HTR-8/SVneo (cell line): ENCODE measurements around the gene ACTR10.

Experiments used
- DNase-seq: peaks from one replicate; pipeline ENCODE4 v3.0.0; 2011; ENCODE audit warnings: low spot score, mixed read lengths; ENCODE audit not compliant: insufficient read length
- FAIRE-seq: peaks from 2 replicates; lab custom pipeline; 2011; peaks lifted over from hg19 to GRCh38; lab: Jason Lieb, UNC

ACTR10 gene

DNA sequence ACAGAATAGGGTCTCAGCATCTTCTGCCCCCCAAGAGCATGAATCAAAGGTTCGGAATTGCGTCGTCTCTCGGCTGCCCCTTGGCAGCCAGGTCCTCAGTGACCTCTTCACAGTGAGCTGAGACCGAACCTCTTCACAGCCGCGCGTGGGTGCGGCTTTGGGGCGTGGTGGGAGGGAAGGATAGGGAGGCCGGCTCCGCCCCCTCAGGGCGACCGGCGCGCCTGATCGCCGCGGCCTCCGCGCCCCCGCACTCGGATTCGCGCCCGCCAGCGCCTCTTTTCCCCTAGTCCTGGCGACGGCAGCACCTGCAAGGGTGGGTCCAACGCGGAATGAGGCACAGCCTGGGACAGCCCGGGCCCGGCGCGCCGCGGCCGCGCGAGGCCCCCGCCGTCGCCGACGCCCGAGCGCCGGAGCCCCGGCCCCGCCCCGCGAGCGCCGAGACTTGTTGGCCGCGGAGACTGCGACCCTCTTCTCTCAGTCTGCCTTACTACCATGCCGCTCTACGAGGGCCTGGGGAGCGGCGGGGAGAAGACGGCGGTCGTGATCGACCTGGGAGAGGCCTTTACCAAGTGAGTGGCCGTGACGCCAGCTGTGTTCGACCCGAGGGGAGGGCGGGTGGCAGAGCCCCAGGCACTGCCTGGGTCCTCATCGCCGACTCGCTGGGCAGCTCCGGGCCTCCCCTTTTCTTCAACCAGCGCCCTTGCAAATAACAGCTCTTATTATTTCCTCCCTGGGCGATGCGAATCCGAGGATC lies at the start of gene ACTR10:
Gene ACTR10 (plus strand): TSS at position 424 of the 754 bp plus-strand sequence. CDS start 69 bp downstream, at position 493.
- peak; percentile 100 for FAIRE-seq
- peak; percentile 99 for DNase-seq

GRCh38 chr14:58150243-58150805 lies 49.6 kb upstream of the ACTR10 start:
- FAIRE-seq = no peak
- DNase-seq = no peak

GRCh38 chr14:58151133-58152013 lies 48.6 kb upstream of the ACTR10 start:
- FAIRE-seq (no peak), DNase-seq (peak; percentile 60)

- DNase-seq (peak; percentile 97), FAIRE-seq (peak; percentile 99)
Observed at GRCh38 chr14:58152014-58152857, 47.7 kb upstream of the ACTR10 start, which contains the start of gene ARMH4. ARMH4 (minus strand) TSS chr14:58152213; CDS start chr14:58139358, 12,855 bp downstream.

GRCh38 chr14:58160561-58160960 lies 39.4 kb upstream of the ACTR10 start:
- FAIRE-seq = peak; percentile 80
- no peak for DNase-seq

DNA sequence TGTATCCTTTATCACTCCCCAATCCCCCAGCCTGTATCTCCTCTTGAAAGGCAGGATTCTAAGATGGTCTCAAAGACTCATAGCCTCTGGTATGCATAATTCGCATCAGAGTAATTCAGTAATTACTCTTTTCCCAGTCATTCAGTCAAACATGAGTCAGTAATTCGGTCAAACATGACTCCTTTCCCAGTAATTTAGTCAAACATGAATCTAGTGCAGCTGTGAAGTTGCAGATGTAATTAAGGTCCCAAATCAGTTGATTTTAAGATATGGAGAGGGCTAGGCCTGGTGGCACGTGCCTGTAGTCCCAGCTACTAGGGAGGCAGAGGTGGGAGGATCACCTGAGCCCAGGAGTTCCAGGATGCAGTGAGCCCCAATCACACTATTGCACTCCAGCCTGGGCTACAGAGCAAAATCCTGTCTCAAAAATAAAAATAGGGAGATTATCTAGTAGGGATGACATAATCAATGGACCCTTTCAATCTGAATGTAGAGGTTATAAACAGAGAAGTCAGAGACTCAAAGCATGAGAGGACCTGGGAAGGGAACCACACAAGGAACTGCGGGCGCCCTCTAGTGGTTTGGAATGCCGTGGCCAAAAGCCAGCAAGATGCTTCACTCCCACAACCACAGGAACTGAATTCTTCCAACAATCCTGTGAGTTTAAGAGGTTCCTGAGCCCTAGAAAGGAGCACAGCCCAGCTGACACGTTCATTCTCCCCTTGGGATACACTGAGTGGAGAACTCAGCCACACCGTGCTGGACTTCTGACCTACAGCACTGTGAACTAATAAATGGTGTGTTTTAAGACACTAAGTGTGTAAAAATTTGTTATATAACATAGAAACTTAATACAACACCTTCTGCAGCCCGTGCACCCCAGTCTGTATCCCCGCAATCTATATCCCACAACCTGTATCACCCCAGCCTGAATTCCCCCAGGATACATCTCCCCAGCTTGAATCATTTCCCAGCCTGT lies 33.7 kb upstream of the ACTR10 start:
- FAIRE-seq = peak; percentile 92
- peak; percentile 95 for DNase-seq

DNA sequence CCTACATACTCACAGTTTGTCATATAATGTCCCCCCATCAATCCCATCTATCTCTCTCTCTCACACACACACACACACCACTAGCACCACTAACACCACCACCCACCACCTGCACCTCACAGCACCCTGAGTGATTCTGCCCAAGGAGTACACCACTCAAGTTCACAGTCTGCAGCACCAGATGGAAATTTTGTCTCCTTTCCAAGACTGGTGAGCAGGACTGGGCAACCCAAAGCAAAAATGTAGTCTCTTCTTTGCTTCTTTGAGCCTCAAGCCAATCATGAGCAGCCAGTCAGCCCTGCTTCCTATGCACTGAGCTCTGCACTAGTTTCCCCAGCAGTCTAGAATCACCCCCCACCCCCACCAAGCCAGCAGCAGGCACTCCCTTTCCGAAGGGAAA lies 32.9 kb upstream of the ACTR10 start:
- FAIRE-seq (peak; percentile 92), DNase-seq (no peak)

- peak; percentile 49 for FAIRE-seq
Observed at GRCh38 chr14:58167891-58168290, 32.1 kb upstream of the ACTR10 start.

DNA sequence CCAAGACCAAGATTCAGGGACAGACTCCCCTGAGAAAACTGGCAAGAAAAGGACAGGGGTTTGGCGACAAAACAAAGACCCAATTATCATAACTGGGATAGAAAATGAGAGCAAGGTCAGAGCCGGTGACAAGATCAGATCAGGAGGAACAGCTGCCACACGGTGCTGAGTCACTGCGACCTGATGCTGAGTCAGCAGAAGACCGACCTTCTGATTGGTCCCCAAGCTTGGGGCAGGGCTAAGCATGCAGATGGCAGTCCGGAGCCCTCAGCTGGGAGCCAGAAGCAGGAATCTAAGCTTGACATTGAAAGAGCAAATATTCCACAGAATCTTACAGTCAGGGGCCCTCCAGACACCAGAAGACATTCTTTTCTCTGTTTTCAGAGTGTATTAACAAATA lies 28.9 kb upstream of the ACTR10 start:
- peak; percentile 99 for FAIRE-seq

More at GRCh38 chr14:58167891-58168290, 32.1 kb upstream of the ACTR10 start:
- no peak for DNase-seq

GRCh38 chr14:58177125-58177524 lies 22.8 kb upstream of the ACTR10 start:
- peak; percentile 9 for FAIRE-seq
- no peak for DNase-seq

More for the DNA sequence above, 28.9 kb upstream of the ACTR10 start:
- DNase-seq = peak; percentile 100

- peak; percentile 77 for FAIRE-seq
- DNase-seq = no peak
Observed at GRCh38 chr14:58189176-58189575, 10.8 kb upstream of the ACTR10 start.

GRCh38 chr14:58191763-58192601 lies 8.0 kb upstream of the ACTR10 start:
- FAIRE-seq (peak; percentile 91), DNase-seq (no peak)

GRCh38 chr14:58193542-58193941 lies 6.4 kb upstream of the ACTR10 start:
- no peak for FAIRE-seq

GRCh38 chr14:58196198-58196597 lies 3.8 kb upstream of the ACTR10 start:
- DNase-seq (no peak), FAIRE-seq (no peak)

More at GRCh38 chr14:58193542-58193941, 6.4 kb upstream of the ACTR10 start:
- DNase-seq = no peak

DNA sequence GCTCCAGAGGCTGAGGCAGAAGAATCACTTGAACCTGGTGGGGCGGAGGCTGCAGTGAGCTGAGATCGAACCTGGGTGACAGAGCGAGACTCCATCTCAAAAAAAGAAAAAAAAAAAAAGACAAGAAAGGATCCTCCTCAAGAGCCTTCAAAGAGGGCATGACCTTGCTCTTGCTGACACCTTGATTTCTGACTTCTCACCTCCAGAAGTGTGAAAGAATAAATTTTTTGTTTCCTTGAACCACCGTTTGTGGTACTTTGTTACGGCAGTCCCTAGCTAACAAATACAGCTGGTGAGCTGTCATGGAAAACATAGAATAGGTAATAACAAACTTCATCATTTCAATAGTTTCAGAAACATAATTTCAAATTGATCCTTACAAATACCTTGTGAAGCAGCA lies 1.9 kb upstream of the ACTR10 start:
- FAIRE-seq (peak; percentile 23), DNase-seq (no peak)

- FAIRE-seq = no peak
Observed at GRCh38 chr14:58200480-58200841, 512 bp downstream of the ACTR10 start.

DNA sequence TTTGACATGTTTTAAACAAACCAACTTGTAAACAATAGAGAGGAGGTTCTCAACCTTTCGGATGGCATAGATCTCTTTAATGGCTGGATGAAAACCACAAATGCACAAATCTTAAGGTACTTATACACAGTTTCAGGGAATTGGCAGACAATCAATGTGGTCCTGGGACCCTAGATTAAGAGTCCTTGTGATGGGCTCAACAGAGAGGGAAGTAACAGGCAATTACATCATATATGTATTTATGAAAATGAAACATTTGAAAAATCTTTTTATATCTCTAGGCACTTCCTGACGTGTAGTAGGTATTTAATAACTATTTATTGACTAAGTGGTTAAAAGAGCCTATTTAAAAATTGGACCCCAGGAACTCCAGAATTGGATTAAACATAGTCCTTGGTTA lies 897 bp downstream of the ACTR10 start:
- DNase-seq (no peak), FAIRE-seq (no peak)

More at GRCh38 chr14:58200480-58200841, 512 bp downstream of the ACTR10 start:
- DNase-seq = no peak

DNA sequence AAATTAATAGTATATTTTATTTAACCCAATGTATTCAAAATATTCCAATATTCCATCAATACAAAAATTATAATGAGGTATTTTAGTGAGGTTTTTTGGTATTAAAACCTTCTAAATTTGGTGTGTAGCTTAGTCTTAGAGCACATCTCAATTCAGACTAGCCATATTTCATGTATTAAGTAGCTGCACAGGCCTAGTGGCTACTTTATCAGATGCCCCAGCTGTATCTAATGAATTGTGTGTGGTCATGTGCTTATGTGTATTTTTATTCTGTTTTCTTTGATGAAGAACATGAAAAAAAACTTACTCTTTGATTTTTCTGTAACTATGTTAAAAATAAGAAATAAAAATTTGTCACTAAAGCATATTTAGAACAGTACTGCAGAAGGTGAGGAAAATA lies 13.2 kb downstream of the ACTR10 start:
- no peak for DNase-seq
- no peak for FAIRE-seq
